Mesendoderm (in vitro differentiated cells): ENCODE results near the gene IGFBP5.
A peak's percentile ranks its signal among the peaks of the same experiment; 100 is the strongest.

Experiments
- DNase-seq: peaks from one replicate; pipeline ENCODE4 v3.0.0; 2013
- H2AK5ac ChIP-seq: 2 replicates; pipeline ENCODE4 v1.6.1; 2013; ENCODE audit warnings: low read length, inconsistent platforms
- H2BK120ac ChIP-seq: 2 replicates; pipeline ENCODE4 v1.6.1; 2013; ENCODE audit warnings: low read depth, mild to moderate bottlenecking, low read length, moderate library complexity, mixed read lengths
- H2BK15ac ChIP-seq: replicated peaks from 2 replicates; pipeline ENCODE4 v1.6.1; 2013; ENCODE audit warnings: low read depth, mild to moderate bottlenecking, moderate library complexity
- H2BK5ac ChIP-seq: 2 replicates; pipeline ENCODE4 v1.6.1; 2013; ENCODE audit warnings: low read length, inconsistent platforms
- H3K18ac ChIP-seq: 2 replicates; pipeline ENCODE4 v1.6.1; 2013; ENCODE audit warnings: mild to moderate bottlenecking, low read length, mixed read lengths
- H3K23ac ChIP-seq: one replicate; pipeline ENCODE4 v1.6.1; 2013; ENCODE audit warnings: low read length
- H3K27ac ChIP-seq: 2 replicates; pipeline ENCODE4 v1.5.1; 2013; ENCODE audit warnings: low read depth, mild to moderate bottlenecking, inconsistent platforms, low read length, moderate library complexity
- H3K27me3 ChIP-seq: 2 replicates; pipeline ENCODE4 v1.6.1; 2013; ENCODE audit warnings: low read length, control low read depth, mild to moderate bottlenecking, inconsistent platforms; ENCODE audit not compliant: insufficient read depth, poor library complexity
- H3K36me3 ChIP-seq: 2 replicates; pipeline ENCODE4 v1.6.1; 2013; ENCODE audit warnings: low read length, inconsistent platforms; ENCODE audit not compliant: control insufficient read depth, insufficient read depth
- H3K4ac ChIP-seq: one replicate; pipeline ENCODE4 v1.6.1; 2013; ENCODE audit warnings: low read depth, mild to moderate bottlenecking, low read length, moderate library complexity
- H3K4me1 ChIP-seq: 2 replicates; pipeline ENCODE4 v1.6.1; 2013; ENCODE audit warnings: low read depth, low read length, inconsistent platforms; ENCODE audit not compliant: control insufficient read depth
- H3K4me2 ChIP-seq: 2 replicates; pipeline ENCODE4 v1.6.1; 2013; ENCODE audit warnings: low read length
- H3K4me3 ChIP-seq: 2 replicates; pipeline ENCODE4 v1.5.1; 2013; ENCODE audit warnings: mild to moderate bottlenecking, low read length
- H3K56ac ChIP-seq: one replicate; pipeline ENCODE4 v1.6.1; 2013; ENCODE audit warnings: low read length
- H3K79me1 ChIP-seq: 2 replicates; pipeline ENCODE4 v1.6.1; 2013; ENCODE audit warnings: low read length, inconsistent platforms
- H3K79me2 ChIP-seq: 2 replicates; pipeline ENCODE4 v1.6.1; 2013; ENCODE audit warnings: mild to moderate bottlenecking, low read length; ENCODE audit not compliant: control insufficient read depth, insufficient read depth
- H3K9ac ChIP-seq: 2 replicates; pipeline ENCODE4 v1.6.1; 2013; ENCODE audit warnings: low read length, inconsistent platforms
- H4K5ac ChIP-seq: one replicate; pipeline ENCODE4 v1.6.1; 2013; ENCODE audit warnings: low read length
- H4K8ac ChIP-seq: one replicate; pipeline ENCODE4 v1.6.1; 2013; ENCODE audit warnings: low read depth, mild to moderate bottlenecking, control low read depth, low read length, moderate library complexity
- WGBS: extraction: QIAGEN DNeasy Blood & Tissue Kit; methylation state at CpG from one replicate; pipeline ENCODE4 v1.1.7; 2013; ENCODE audit warnings: low lambda C conversion rate, missing lambda C conversion rate; ENCODE audit not compliant: insufficient coverage; ENCODE audit errors: extremely low coverage; 5-methylcytosine and 5-hydroxymethylcytosine counted together

IGFBP5 gene

DNA sequence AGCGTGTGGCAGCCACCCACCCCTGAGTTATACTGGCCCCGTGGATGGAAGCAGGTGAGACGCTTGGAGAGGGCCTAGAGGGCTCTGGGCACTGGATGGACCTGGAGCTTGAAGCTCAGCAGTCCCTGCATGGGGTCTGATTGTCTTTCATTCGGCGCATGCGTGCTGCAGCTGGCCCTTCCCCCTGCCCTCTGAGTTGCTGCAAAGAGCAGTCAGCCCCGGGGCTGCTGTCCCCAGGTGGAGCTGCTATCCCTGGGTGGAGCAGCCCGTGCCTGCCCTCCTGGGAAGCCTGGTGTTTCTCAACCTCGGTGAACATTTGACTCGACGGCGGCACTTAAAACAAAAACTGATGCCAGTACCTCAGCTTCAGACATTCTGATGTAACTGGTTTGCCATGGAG, 29.6 kb downstream of the IGFBP5 start:
- Histone ChIP-seq H2BK120ac (no peak overlapping the region), H3K79me2 (no peaks in the 10 kb centered on the region), H3K9ac (no peak overlapping the region), H4K5ac (no peak overlapping the region), H3K56ac (no peak overlapping the region), H2BK5ac (no peak overlapping the region), H3K4me1 (peaks cover 8% of the 10 kb centered on the region), H3K4me2 (no peak overlapping the region), H3K79me1 (no peaks in the 10 kb centered on the region), H3K36me3 (no peaks in the 10 kb centered on the region), H3K18ac (no peak overlapping the region), H3K27ac (no peak overlapping the region), H3K4me3 (no peak overlapping the region), H2AK5ac (no peak overlapping the region), H3K23ac (no peak overlapping the region), H3K27me3 (no peaks in the 10 kb centered on the region), H3K4ac (no peak overlapping the region), H4K8ac (no peak overlapping the region), H2BK15ac (no peak overlapping the region)
- no CpG with 5 or more reads among the region's 12 CpGs for WGBS
- peak; percentile 96 for DNase-seq

DNA sequence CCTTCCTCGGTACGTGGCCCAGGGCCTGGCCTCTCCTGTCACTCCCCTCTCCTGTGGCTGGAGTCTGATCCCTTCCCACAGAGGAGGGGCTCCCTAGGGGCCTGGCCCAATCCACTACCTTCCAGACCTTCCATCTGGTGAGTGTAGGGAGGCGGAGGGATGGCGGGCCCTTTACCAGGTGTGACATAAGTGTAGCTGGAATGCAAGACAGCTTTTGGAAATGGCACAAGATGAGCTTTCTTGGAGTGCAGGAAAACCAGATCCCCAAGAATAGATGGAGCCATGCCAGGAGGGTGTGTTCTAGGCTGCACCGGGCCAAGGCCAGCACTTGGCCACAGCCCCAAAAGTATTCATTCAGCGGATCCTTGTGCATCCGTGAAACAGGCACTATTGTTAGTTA, 30.1 kb downstream of the IGFBP5 start:
- H3K4ac ChIP-seq: no peak overlapping the region
- H3K79me1 ChIP-seq: no peaks in the 10 kb centered on the region
- H2BK5ac ChIP-seq: no peak overlapping the region
- no peak overlapping the region for H2AK5ac ChIP-seq
- no peaks in the 10 kb centered on the region for H3K79me2 ChIP-seq
- H4K8ac ChIP-seq: no peak overlapping the region
- no peak overlapping the region for H3K4me2 ChIP-seq
- H2BK15ac ChIP-seq: no peak overlapping the region
- no peak overlapping the region for H3K9ac ChIP-seq
- peak; percentile 88 for DNase-seq
- WGBS: no CpG with 5 or more reads among the region's 7 CpGs
- H3K4me3 ChIP-seq: no peak overlapping the region
- peaks cover 8% of the 10 kb centered on the region for H3K4me1 ChIP-seq
- no peak overlapping the region for H2BK120ac ChIP-seq
- no peak overlapping the region for H3K18ac ChIP-seq
- H3K27me3 ChIP-seq: no peaks in the 10 kb centered on the region
- no peaks in the 10 kb centered on the region for H3K36me3 ChIP-seq
- H3K23ac ChIP-seq: no peak overlapping the region
- no peak overlapping the region for H4K5ac ChIP-seq
- no peak overlapping the region for H3K27ac ChIP-seq
- peak overlapping the region; percentile 11 for H3K56ac ChIP-seq

DNA sequence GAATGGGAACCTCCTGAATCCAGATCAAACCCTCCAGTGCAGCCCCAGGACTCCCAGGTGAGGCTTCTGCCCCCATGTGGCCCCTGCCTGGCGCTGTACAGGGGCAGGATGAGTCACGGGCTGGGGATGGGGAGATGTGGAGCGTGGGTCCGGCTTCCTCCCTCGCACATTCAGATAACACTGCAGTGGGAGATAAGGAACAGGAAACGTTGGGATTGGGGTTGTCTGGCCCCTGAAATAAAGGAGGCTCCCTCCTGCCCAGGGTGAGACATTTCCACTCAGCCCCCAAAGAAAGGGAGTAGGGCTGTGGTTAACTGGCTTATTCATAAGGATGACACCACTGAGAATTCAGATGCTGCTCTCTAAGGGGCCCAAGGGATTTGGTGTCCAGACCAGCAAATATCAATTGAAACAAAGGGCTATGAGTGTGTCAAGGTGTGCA, 30.7 kb downstream of the IGFBP5 start:
- Histone ChIP-seq H3K79me1 (no peaks in the 10 kb centered on the region), H4K8ac (no peak overlapping the region), H3K4ac (no peak overlapping the region), H3K36me3 (no peaks in the 10 kb centered on the region), H3K9ac (no peak overlapping the region), H2BK15ac (no peak overlapping the region), H3K4me3 (no peak overlapping the region), H4K5ac (no peak overlapping the region), H3K56ac (peak overlapping the region; percentile 11), H3K23ac (no peak overlapping the region), H2BK5ac (no peak overlapping the region), H3K18ac (no peak overlapping the region), H3K27me3 (no peaks in the 10 kb centered on the region), H3K4me1 (peaks cover 8% of the 10 kb centered on the region), H3K79me2 (no peaks in the 10 kb centered on the region), H3K27ac (no peak overlapping the region), H3K4me2 (no peak overlapping the region), H2AK5ac (no peak overlapping the region), H2BK120ac (no peak overlapping the region)
- WGBS: no CpG with 5 or more reads among the region's 6 CpGs
- DNase-seq: peak; percentile 63

DNA sequence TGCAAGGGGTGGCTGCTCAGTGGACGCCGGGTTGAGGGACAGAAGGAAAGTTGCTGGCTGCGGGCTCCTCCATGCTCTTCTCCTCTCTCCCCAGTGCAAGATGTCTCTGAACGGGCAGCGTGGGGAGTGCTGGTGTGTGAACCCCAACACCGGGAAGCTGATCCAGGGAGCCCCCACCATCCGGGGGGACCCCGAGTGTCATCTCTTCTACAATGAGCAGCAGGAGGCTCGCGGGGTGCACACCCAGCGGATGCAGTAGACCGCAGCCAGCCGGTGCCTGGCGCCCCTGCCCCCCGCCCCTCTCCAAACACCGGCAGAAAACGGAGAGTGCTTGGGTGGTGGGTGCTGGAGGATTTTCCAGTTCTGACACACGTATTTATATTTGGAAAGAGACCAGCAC, 31.5 kb downstream of the IGFBP5 start:
- H4K8ac ChIP-seq: no peak overlapping the region
- H3K18ac ChIP-seq: no peak overlapping the region
- H3K23ac ChIP-seq: no peak overlapping the region
- H3K79me2 ChIP-seq: no peaks in the 10 kb centered on the region
- no peak overlapping the region for H3K27ac ChIP-seq
- H3K27me3 ChIP-seq: no peaks in the 10 kb centered on the region
- H3K9ac ChIP-seq: no peak overlapping the region
- H3K4me2 ChIP-seq: no peak overlapping the region
- no peak overlapping the region for H2AK5ac ChIP-seq
- H3K4ac ChIP-seq: no peak overlapping the region
- H3K79me1 ChIP-seq: no peaks in the 10 kb centered on the region
- H2BK15ac ChIP-seq: no peak overlapping the region
- DNase-seq: no peak
- peaks cover 8% of the 10 kb centered on the region for H3K4me1 ChIP-seq
- H3K36me3 ChIP-seq: no peaks in the 10 kb centered on the region
- no peak overlapping the region for H2BK5ac ChIP-seq
- no peak overlapping the region for H3K56ac ChIP-seq
- no peak overlapping the region for H2BK120ac ChIP-seq
- no peak overlapping the region for H3K4me3 ChIP-seq
- no peak overlapping the region for H4K5ac ChIP-seq
- no CpG with 5 or more reads among the region's 18 CpGs for WGBS

DNA sequence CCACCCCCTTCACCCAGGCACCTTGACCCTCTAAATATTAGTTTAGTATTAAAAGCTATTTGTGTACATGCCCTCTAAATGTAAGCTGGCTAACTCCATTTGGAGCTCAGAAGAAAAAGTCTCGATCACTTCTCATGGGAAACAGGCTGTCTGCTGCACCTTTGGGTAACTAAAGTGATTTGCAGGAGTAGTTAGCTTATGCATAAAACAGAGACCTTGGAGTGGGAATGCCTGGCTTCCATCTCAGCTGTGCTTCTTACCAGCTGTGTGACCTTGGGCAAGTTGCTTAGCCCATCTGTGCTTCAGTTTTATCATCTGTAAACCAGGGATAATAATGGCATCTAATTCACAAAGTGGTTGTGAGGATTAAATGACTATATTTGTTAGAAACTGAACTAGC, 32.2 kb downstream of the IGFBP5 start:
- Histone ChIP-seq H3K9ac (no peak overlapping the region), H3K56ac (no peak overlapping the region), H3K4me1 (peaks cover 8% of the 10 kb centered on the region), H3K4me2 (no peak overlapping the region), H2AK5ac (no peak overlapping the region), H4K5ac (no peak overlapping the region), H2BK120ac (no peak overlapping the region), H3K27ac (no peak overlapping the region), H3K27me3 (no peaks in the 10 kb centered on the region), H3K79me1 (no peaks in the 10 kb centered on the region), H3K79me2 (no peaks in the 10 kb centered on the region), H3K36me3 (no peaks in the 10 kb centered on the region), H3K23ac (no peak overlapping the region), H3K18ac (no peak overlapping the region), H3K4ac (no peak overlapping the region), H3K4me3 (no peak overlapping the region), H2BK15ac (no peak overlapping the region), H4K8ac (no peak overlapping the region), H2BK5ac (no peak overlapping the region)
- no peak for DNase-seq
- no CpG with 5 or more reads among the region's 1 CpG for WGBS

DNA sequence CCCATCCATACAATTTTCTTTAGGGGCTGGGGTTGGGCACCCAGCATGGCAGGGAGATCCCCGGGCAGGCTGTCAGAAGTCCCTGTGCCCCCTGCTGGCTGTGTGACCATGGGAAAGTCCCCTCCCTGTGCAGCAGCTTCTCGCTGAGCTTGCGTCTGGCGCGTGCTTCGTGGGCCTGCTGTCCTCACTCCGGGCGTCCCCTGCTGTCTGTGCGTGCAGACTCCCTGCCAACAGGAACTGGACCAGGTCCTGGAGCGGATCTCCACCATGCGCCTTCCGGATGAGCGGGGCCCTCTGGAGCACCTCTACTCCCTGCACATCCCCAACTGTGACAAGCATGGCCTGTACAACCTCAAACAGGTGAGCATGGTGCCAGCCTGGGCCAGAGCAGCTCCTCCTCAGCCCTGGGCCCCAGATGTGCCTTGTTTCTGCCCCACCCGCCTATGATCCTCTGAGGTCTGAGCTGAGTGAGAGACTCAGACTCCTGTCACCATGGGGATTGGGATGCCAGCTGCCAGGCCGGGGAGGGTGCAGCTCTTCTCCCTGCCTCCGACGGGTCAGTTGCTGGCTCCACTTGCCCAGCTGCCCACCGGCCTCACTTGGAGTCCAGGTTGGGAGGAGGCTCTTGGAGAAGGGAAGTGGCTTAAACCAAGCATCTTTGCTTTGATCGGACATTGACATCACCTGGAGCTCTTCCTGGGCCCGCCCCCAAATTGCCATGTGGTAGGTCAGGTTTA, 33.5 kb downstream of the IGFBP5 start:
- Histone ChIP-seq H3K36me3 (no peaks in the 10 kb centered on the region), H3K18ac (no peak overlapping the region)
- WGBS: no CpG with 5 or more reads among the region's 20 CpGs

More for the DNA sequence above, 33.5 kb downstream of the IGFBP5 start:
- H4K5ac ChIP-seq: no peak overlapping the region
- no peak overlapping the region for H3K23ac ChIP-seq
- no peak overlapping the region for H2BK15ac ChIP-seq
- H3K79me1 ChIP-seq: no peaks in the 10 kb centered on the region
- no peak overlapping the region for H2AK5ac ChIP-seq
- no peak overlapping the region for H2BK120ac ChIP-seq
- no peak overlapping the region for H3K4ac ChIP-seq
- no peak overlapping the region for H3K4me3 ChIP-seq
- H3K9ac ChIP-seq: no peak overlapping the region
- no peak for DNase-seq
- H3K27me3 ChIP-seq: no peaks in the 10 kb centered on the region
- H3K56ac ChIP-seq: no peak overlapping the region
- H3K4me1 ChIP-seq: peaks cover 8% of the 10 kb centered on the region
- no peak overlapping the region for H4K8ac ChIP-seq
- H3K79me2 ChIP-seq: no peaks in the 10 kb centered on the region
- H3K4me2 ChIP-seq: no peak overlapping the region
- H3K27ac ChIP-seq: no peak overlapping the region
- no peak overlapping the region for H2BK5ac ChIP-seq
